H1 (cell line): ENCODE results near the gene STK33. TPM values are rescaled to one million over a fixed set of nuclear protein-coding genes. Genes with fewer than 3 reads are reported as not detected.

Source experiments
- CTCF ChIA-PET: fragments of 300-600 bp; sonication (Branson Sonifier 250); formaldehyde crosslinking; loops from one replicate; lab custom pipeline; 2021; ENCODE audit not compliant: partially characterized antibody; lab: Charles Lee
- POLR2A ChIA-PET: fragments of 300-600 bp; sonication (Branson Sonifier 250); formaldehyde crosslinking; loops from one replicate; lab custom pipeline; 2021; ENCODE audit warnings: inconsistent platforms; ENCODE audit not compliant: partially characterized antibody; lab: Charles Lee
- DNase-seq, 2 experiments: peaks; one replicate each; pipeline versions ENCODE4 v3.0.0 to v3.0.0-alpha.2; 2010 to 2022; ENCODE audit warnings: low spot score in 2 of 2, low read depth in 1 of 2, mixed read lengths in 1 of 2
- FAIRE-seq: peaks from 2 replicates; lab custom pipeline; 2011; peaks lifted over from hg19 to GRCh38; lab: Jason Lieb, UNC
- H2AFZ ChIP-seq: 2 replicates; pipeline ENCODE4 v1.8.1; 2012; ENCODE audit warnings: low read length, inconsistent platforms
- H2AK5ac ChIP-seq: 2 replicates; pipeline ENCODE4 v1.6.1; 2013; ENCODE audit warnings: low read depth, low read length
- H2BK120ac ChIP-seq: replicated peaks from 2 replicates; pipeline ENCODE3; 2013; ENCODE audit warnings: low read depth, low read length, inconsistent platforms
- H2BK12ac ChIP-seq: 2 replicates; pipeline ENCODE4 v1.6.1; 2013; ENCODE audit warnings: low read depth, low read length
- H2BK15ac ChIP-seq: 2 replicates; pipeline ENCODE4 v1.6.1; 2013; ENCODE audit warnings: low read length
- H2BK20ac ChIP-seq: 2 replicates; pipeline ENCODE4 v1.6.1; 2013; ENCODE audit warnings: low read length
- H2BK5ac ChIP-seq: 2 replicates; pipeline ENCODE4 v1.6.1; 2013; ENCODE audit warnings: low read depth, low read length
- H3K14ac ChIP-seq: 2 replicates; pipeline ENCODE4 v1.6.1; 2013; ENCODE audit warnings: inconsistent platforms; ENCODE audit not compliant: insufficient read length
- H3K18ac ChIP-seq: 2 replicates; pipeline ENCODE4 v1.6.1; 2013; ENCODE audit warnings: low read length; ENCODE audit errors: extremely low read depth
- H3K23ac ChIP-seq: 2 replicates; pipeline ENCODE4 v1.6.1; 2013; ENCODE audit warnings: inconsistent platforms; ENCODE audit not compliant: insufficient read length
- H3K23me2 ChIP-seq: 2 replicates; pipeline ENCODE4 v1.6.1; 2013; ENCODE audit warnings: low read depth, low read length
- H3K27ac ChIP-seq: 2 replicates; pipeline ENCODE4 v1.6.1; 2011; ENCODE audit warnings: low read depth, low read length, inconsistent platforms
- H3K27me3 ChIP-seq, 4 experiments: replicated peaks in 1 of 4; 1 replicate in 1 of 4; 2 replicates in 3 of 4; pipeline versions ENCODE4 v1.6.1 to v1.8.1; 2011 to 2013; ENCODE audit warnings: low read length in 3 of 4, mild to moderate bottlenecking in 3 of 4, inconsistent platforms in 2 of 4, mixed read lengths in 2 of 4, moderate library complexity in 1 of 4; ENCODE audit not compliant: control insufficient read depth in 3 of 4, insufficient read depth in 3 of 4; ENCODE audit errors: extremely low read depth in 1 of 4
- H3K36me3 ChIP-seq, 4 experiments: 2 replicates each; pipeline versions ENCODE4 v1.6.1 to v1.8.1; 2011 to 2013; ENCODE audit warnings: mild to moderate bottlenecking in 4 of 4, low read length in 3 of 4, moderate library complexity in 2 of 4, control low read depth in 1 of 4, inconsistent platforms in 1 of 4; ENCODE audit not compliant: insufficient read depth in 4 of 4, control insufficient read depth in 2 of 4
- H3K4ac ChIP-seq: replicated peaks from 2 replicates; pipeline ENCODE3; 2013; ENCODE audit warnings: low read length, low read depth, mixed read lengths, inconsistent platforms; ENCODE audit not compliant: insufficient read length
- H3K4me1 ChIP-seq, 4 experiments: replicated peaks in 1 of 4; 1 replicate in 1 of 4; 2 replicates in 3 of 4; pipeline versions ENCODE4 v1.6.1 to v1.8.1; 2011 to 2013; ENCODE audit warnings: low read length in 3 of 4, inconsistent platforms in 2 of 4, mixed read lengths in 1 of 4; ENCODE audit not compliant: insufficient read depth in 4 of 4, control insufficient read depth in 3 of 4
- H3K4me2 ChIP-seq, 2 experiments: 2 replicates each; pipeline versions ENCODE4 v1.6.1 to v1.8.1; 2011 to 2013; ENCODE audit warnings: low read depth in 2 of 2, low read length in 2 of 2, control low read depth in 1 of 2, inconsistent platforms in 1 of 2, mild to moderate bottlenecking in 1 of 2; ENCODE audit not compliant: insufficient read depth in 1 of 2
- H3K4me3 ChIP-seq, 4 experiments: fragments of 200-600, 300-600 bp in 1 of 4; sonication (generic), shearing (Covaris generic), sonication (Bioruptor Twin) in 1 of 4; 2 replicates each; pipeline versions ENCODE4 v1.5.1 to v1.8.1; 2011 to 2016; ENCODE audit warnings: low read length in 4 of 4, low read depth in 3 of 4, control low read depth in 2 of 4, inconsistent platforms in 2 of 4, mild to moderate bottlenecking in 2 of 4, mixed read lengths in 1 of 4, moderate library complexity in 1 of 4; ENCODE audit not compliant: insufficient read depth in 2 of 4; ENCODE audit errors: extremely low read depth in 1 of 4
- H3K56ac ChIP-seq: replicated peaks from 2 replicates; pipeline ENCODE3; 2013; ENCODE audit warnings: low read depth, mild to moderate bottlenecking, mixed read lengths, low read length, inconsistent platforms; ENCODE audit not compliant: insufficient read length
- H3K79me1 ChIP-seq: 2 replicates; pipeline ENCODE4 v1.6.1; 2013; ENCODE audit warnings: low read depth, low read length, control low read depth
- H3K79me2 ChIP-seq, 2 experiments: 2 replicates each; pipeline versions ENCODE4 v1.6.1 to v1.8.1; 2012 to 2013; ENCODE audit warnings: low read length in 2 of 2, mild to moderate bottlenecking in 2 of 2, inconsistent platforms in 1 of 2; ENCODE audit not compliant: insufficient read depth in 2 of 2, control insufficient read depth in 1 of 2
- H3K9ac ChIP-seq, 4 experiments: replicated peaks in 1 of 4; 1 replicate in 1 of 4; 2 replicates in 3 of 4; pipeline versions ENCODE4 v1.6.1 to v1.8.1; 2011 to 2013; ENCODE audit warnings: low read depth in 3 of 4, low read length in 3 of 4, control low read depth in 2 of 4, mild to moderate bottlenecking in 2 of 4, moderate library complexity in 2 of 4, inconsistent platforms in 1 of 4; ENCODE audit errors: extremely low read depth in 1 of 4
- H3K9me3 ChIP-seq, 2 experiments: 2 replicates each; pipeline versions ENCODE4 v1.6.1 to v1.8.1; 2012 to 2013; ENCODE audit warnings: mild to moderate bottlenecking in 2 of 2, moderate library complexity in 2 of 2, control low read depth in 1 of 2, inconsistent platforms in 1 of 2, low read depth in 1 of 2, low read length in 1 of 2, mixed read lengths in 1 of 2; ENCODE audit not compliant: insufficient read depth in 2 of 2
- H4K20me1 ChIP-seq, 2 experiments: replicated peaks in 1 of 2; 2 replicates each; pipeline versions ENCODE3 to v1.8.1; 2011 to 2013; ENCODE audit warnings: inconsistent platforms in 2 of 2, low read length in 2 of 2, mild to moderate bottlenecking in 1 of 2; ENCODE audit not compliant: insufficient read depth in 2 of 2, control insufficient read depth in 1 of 2
- H4K5ac ChIP-seq: 2 replicates; pipeline ENCODE4 v1.6.1; 2013; ENCODE audit warnings: low read length, low read depth, mixed read lengths, inconsistent platforms; ENCODE audit not compliant: insufficient read length
- H4K8ac ChIP-seq: 2 replicates; pipeline ENCODE4 v1.8.0; 2013; ENCODE audit warnings: mild to moderate bottlenecking, moderate library complexity, low read length, inconsistent platforms; ENCODE audit not compliant: insufficient read depth; ENCODE audit errors: extremely low read depth
- H4K91ac ChIP-seq: replicated peaks from 2 replicates; pipeline ENCODE3; 2013; ENCODE audit warnings: low read length, mixed read lengths, inconsistent platforms; ENCODE audit not compliant: insufficient read length
- BRCA1 ChIP-seq: IDR thresholded peaks from 2 replicates; pipeline ENCODE4 v1.6.1; 2012; ENCODE audit warnings: low read depth, low read length, improper control_type of control experiment
- CREB1 ChIP-seq: IDR thresholded peaks from 2 replicates; pipeline ENCODE4 v1.6.1; 2012; ENCODE audit warnings: inconsistent platforms
- FOSL1 ChIP-seq: IDR thresholded peaks from 2 replicates; pipeline ENCODE4 v1.6.1; 2011; ENCODE audit warnings: mild to moderate bottlenecking, low read depth, low read length, moderate library complexity; ENCODE audit not compliant: insufficient read depth
- KDM5A ChIP-seq: fragments of 200-600 bp; IDR thresholded peaks from 2 replicates; pipeline ENCODE4 v1.7.1; 2012; ENCODE audit warnings: mild to moderate bottlenecking, low read length, inconsistent platforms, mixed read lengths
- POLR2A ChIP-seq, 2 experiments: IDR thresholded peaks; 1 replicate in 1 of 2; 2 replicates in 1 of 2; pipeline ENCODE4 v1.6.1; 2011; ENCODE audit warnings: low read depth in 2 of 2, low read length in 2 of 2, mild to moderate bottlenecking in 2 of 2; ENCODE audit errors: control extremely low read depth in 1 of 2
- POU5F1 ChIP-seq: IDR thresholded peaks from 2 replicates; pipeline ENCODE4 v1.6.1; 2011; ENCODE audit warnings: low read depth, mild to moderate bottlenecking, low read length, moderate library complexity
- RAD21 ChIP-seq, 2 experiments: IDR thresholded peaks in 1 of 2; conservative IDR thresholded peaks in 1 of 2; 2 replicates each; pipeline ENCODE4 v1.6.1; 2011; ENCODE audit warnings: low read depth in 2 of 2, low read length in 2 of 2, improper control_type of control experiment in 1 of 2, inconsistent platforms in 1 of 2, mild to moderate bottlenecking in 1 of 2, moderate library complexity in 1 of 2
- RXRA ChIP-seq: IDR thresholded peaks from 2 replicates; pipeline ENCODE4 v1.6.1; 2011; ENCODE audit warnings: low read depth, mild to moderate bottlenecking, low read length, moderate library complexity; ENCODE audit not compliant: insufficient read depth
- SIN3A ChIP-seq, 2 experiments: IDR thresholded peaks in 1 of 2; conservative IDR thresholded peaks in 1 of 2; 2 replicates each; pipeline ENCODE4 v1.6.1; 2011 to 2012; ENCODE audit warnings: low read length in 2 of 2, improper control_type of control experiment in 1 of 2, low read depth in 1 of 2, mild to moderate bottlenecking in 1 of 2
- SUZ12 ChIP-seq: fragments of 200-600 bp; sonication (generic); IDR thresholded peaks from 2 replicates; pipeline ENCODE4 v1.6.1; 2012; ENCODE audit warnings: mild to moderate bottlenecking, inconsistent platforms, low read length, moderate library complexity, mixed read lengths
- TBP ChIP-seq: IDR thresholded peaks from 2 replicates; pipeline ENCODE4 v1.6.1; 2011; ENCODE audit warnings: low read depth, low read length, improper control_type of control experiment
- WGBS, 2 experiments: shearing (Covaris generic) in 1 of 2; methylation state at CpG; one replicate each; pipeline versions ENCODE4 v1.1.6 to v1.1.7; 2013 to 2015; ENCODE audit warnings: low lambda C conversion rate in 2 of 2, mixed read lengths in 2 of 2, inconsistent platforms in 1 of 2, low coverage in 1 of 2, missing lambda C conversion rate in 1 of 2; ENCODE audit not compliant: insufficient replicate concordance in 2 of 2, insufficient coverage in 1 of 2, insufficient read length in 1 of 2; ENCODE audit errors: extremely low coverage in 1 of 2, missing lambda C conversion rate in 1 of 2; 5-methylcytosine and 5-hydroxymethylcytosine counted together
- polyA plus RNA-seq, 7 experiments: library from polyadenylated mRNA; depleted of rRNA in 3 of 7; stranded (reverse) in 5 of 7; unstranded in 2 of 7; fragments of >200 nt in 5 of 7; fragments of 200-250 nt in 2 of 7; gene quantifications; 1 replicate in 5 of 7; 2 replicates in 1 of 7; 4 replicates in 1 of 7; pipeline versions ENCODE4 v1.2.1 to v1.2.3, GENCODE V29; 2011 to 2013; ENCODE audit warnings: missing spikeins in 2 of 7, mixed read lengths in 2 of 7
- total RNA-seq: library from RNA; stranded (reverse); fragmentation: NEBNext Ultra II Directional; extraction: Animal tissue kit (Norgen Biotek cat#: 25700); gene quantifications from 2 replicates; pipeline ENCODE4 v1.2.1, GENCODE V29; 2021
- TF ChIP-seq, protein P1 (sequence below): IDR thresholded peaks from 2 replicates; pipeline ENCODE4 v1.6.1; 2012; ENCODE audit warnings: inconsistent platforms
- TF ChIP-seq, protein P2 (sequence below): IDR thresholded peaks from 2 replicates; pipeline ENCODE4 v1.6.1; 2012; ENCODE audit warnings: inconsistent platforms

STK33 gene
- total and polyA plus RNA-seq, 2 of the 8 experiments (the other 6 are each of a cell fraction or from before 2014, with no cell fraction given), result 8.8 to 25.1 TPM

DNA sequence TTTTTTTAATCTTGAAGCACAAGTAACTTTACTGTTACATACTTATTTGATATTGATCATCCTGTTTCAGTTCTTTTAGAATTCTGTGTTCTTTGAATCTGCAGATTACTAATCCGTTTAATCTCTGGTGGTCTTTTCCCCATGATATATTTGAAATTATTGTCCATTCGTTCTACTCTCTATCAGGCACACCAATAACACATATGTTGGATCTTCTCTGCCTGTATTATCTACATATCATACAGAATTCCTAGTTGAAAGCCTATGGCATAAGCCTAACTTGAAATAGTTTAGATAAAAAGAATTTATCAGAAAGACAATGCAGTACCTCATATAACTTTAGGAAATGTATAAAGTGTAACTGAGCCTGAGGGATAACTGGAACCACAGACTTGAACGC, 32.6 kb downstream of the STK33 start:
- H3K27me3 ChIP-seq, result no peaks in the 10 kb centered on the region
- WGBS, 2 experiments, result 88% methylated on average over 3 of the region's 3 CpGs; no CpG with 5 or more reads in 1 of the 2 experiments
- POLR2A ChIA-PET, result interaction anchor here (0.9 kb wide), 1 partner anchor 22 kb away, joined by 4 read pairs; no protein-coding TSS in a partner anchor
- TF ChIP-seq, protein P1, sequence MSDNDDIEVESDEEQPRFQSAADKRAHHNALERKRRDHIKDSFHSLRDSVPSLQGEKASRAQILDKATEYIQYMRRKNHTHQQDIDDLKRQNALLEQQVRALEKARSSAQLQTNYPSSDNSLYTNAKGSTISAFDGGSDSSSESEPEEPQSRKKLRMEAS, result no peak
- TF ChIP-seq BRCA1 (no peak), POU5F1 (no peak), POLR2A (IDR thresholded peaks at IDR 0.05; ENCODE audit: control extremely low read depth in 1 of 2, low read depth in 2 of 2, low read length in 2 of 2) (no peak), SUZ12 (no peak), TBP (no peak), RAD21 (IDR thresholded peaks at IDR 0.05 in 1 of 2, conservative IDR thresholded peaks at IDR 0.05 in 1 of 2; ENCODE audit: low read depth in 2 of 2, low read length in 2 of 2) (no peak), KDM5A (no peak), FOSL1 (no peak), RXRA (no peak), SIN3A (conservative IDR thresholded peaks at IDR 0.05 in 1 of 2, IDR thresholded peaks at IDR 0.05 in 1 of 2; ENCODE audit: low read depth in 1 of 2, low read length in 2 of 2) (no peak), CREB1 (no peak)
- TF ChIP-seq, protein P2, sequence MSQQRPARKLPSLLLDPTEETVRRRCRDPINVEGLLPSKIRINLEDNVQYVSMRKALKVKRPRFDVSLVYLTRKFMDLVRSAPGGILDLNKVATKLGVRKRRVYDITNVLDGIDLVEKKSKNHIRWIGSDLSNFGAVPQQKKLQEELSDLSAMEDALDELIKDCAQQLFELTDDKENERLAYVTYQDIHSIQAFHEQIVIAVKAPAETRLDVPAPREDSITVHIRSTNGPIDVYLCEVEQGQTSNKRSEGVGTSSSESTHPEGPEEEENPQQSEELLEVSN, result no peak

More for the DNA sequence above, 32.6 kb downstream of the STK33 start:
- H2BK15ac ChIP-seq, result no peak overlapping the region
- no peak overlapping the region for H2BK20ac ChIP-seq
- H3K9ac ChIP-seq, result no peak overlapping the region
- FAIRE-seq (no peak), DNase-seq (no peak)
- no peak overlapping the region for H3K27ac ChIP-seq
- H3K18ac ChIP-seq, result no peak overlapping the region
- H3K4ac ChIP-seq, result no peak overlapping the region
- no peak overlapping the region for H2BK5ac ChIP-seq
- H4K91ac ChIP-seq, result no peak overlapping the region
- H3K14ac ChIP-seq, result no peak overlapping the region
- no peak overlapping the region for H4K8ac ChIP-seq
- no peaks in the 10 kb centered on the region; a peak in 1 of 8 replicates for H3K36me3 ChIP-seq
- H3K4me2 ChIP-seq, result no peak overlapping the region
- H3K79me2 ChIP-seq, result no peaks in the 10 kb centered on the region
- no peak overlapping the region for H3K56ac ChIP-seq
- no peak overlapping the region for H2AK5ac ChIP-seq
- H3K79me1 ChIP-seq, result no peaks in the 10 kb centered on the region
- H2BK12ac ChIP-seq, result no peak overlapping the region
- CTCF ChIA-PET, result interaction anchor here (1.4 kb wide), 1 partner anchor 299 kb away, joined by 3 read pairs; no protein-coding TSS in a partner anchor
- H3K4me3 ChIP-seq, result no peak overlapping the region
- no peaks in the 10 kb centered on the region for H3K4me1 ChIP-seq
- H2BK120ac ChIP-seq, result no peak overlapping the region
- no peak overlapping the region for H2AFZ ChIP-seq
- H4K20me1 ChIP-seq, result no peaks in the 10 kb centered on the region
- H4K5ac ChIP-seq, result no peak overlapping the region
- peaks cover 3 to 7% of the 10 kb centered on the region in 2 experiments; a peak in 2 of 4 replicates for H3K9me3 ChIP-seq
- H3K23ac ChIP-seq, result no peak overlapping the region
- no peaks in the 10 kb centered on the region for H3K23me2 ChIP-seq
